A549 (cell line): ENCODE results near the gene SLC22A23. TPM values are rescaled to one million over a fixed set of nuclear protein-coding genes. Genes with fewer than 3 reads are reported as not detected.

ENCODE experiments used
- ATAC-seq, 2 experiments: fragments of 200-7000 bp in 1 of 2; fragments of >200 bp in 1 of 2; cut with Nextera tagmentation in 1 of 2; cut with Tn5 transposase in 1 of 2; 3 replicates each; pipeline versions ENCODE4 v1.8.0 to v1.9.1; 2018 to 2020; ENCODE audit warnings: mild to moderate bottlenecking in 1 of 2, moderate library complexity in 1 of 2
- CTCF ChIA-PET: fragments of 300-600 bp; sonication (Branson Sonifier 250); formaldehyde crosslinking; extraction: SDS; loops from one replicate; lab custom pipeline; 2021; ENCODE audit warnings: antibody characterized with exemption, inconsistent platforms; lab: Yijun Ruan, JAX
- POLR2A ChIA-PET: fragments of 350-600 bp; formaldehyde crosslinking; extraction: SDS; loops from one replicate; lab custom pipeline; 2021; ENCODE audit warnings: antibody characterized with exemption, inconsistent platforms; lab: Yijun Ruan, JAX
- DNase-seq, 2 experiments: peaks; one replicate each; pipeline versions ENCODE4 v3.0.0 to v3.0.0-alpha.2; 2011 to 2016; ENCODE audit warnings: low read depth in 1 of 2, low spot score in 1 of 2
- FAIRE-seq: peaks from 2 replicates; lab custom pipeline; 2011; peaks lifted over from hg19 to GRCh38; lab: Jason Lieb, UNC
- H3K27ac ChIP-seq, 2 experiments: fragments of >200 bp; sonication (Bioruptor Twin); formaldehyde crosslinking; 3 replicates each; pipeline ENCODE4 v1.5.1; 2016 to 2017
- H3K4me1 ChIP-seq: fragments of >200 bp; sonication (Bioruptor Twin); formaldehyde crosslinking; 3 replicates; pipeline ENCODE4 v1.6.1; 2016
- H3K4me2 ChIP-seq: fragments of >200 bp; sonication (Bioruptor Twin); formaldehyde crosslinking; 3 replicates; pipeline ENCODE4 v1.6.1; 2016
- H3K4me3 ChIP-seq: fragments of >200 bp; sonication (Bioruptor Twin); formaldehyde crosslinking; 3 replicates; pipeline ENCODE4 v1.5.1; 2016
- H3K9me3 ChIP-seq: fragments of >200 bp; sonication (Bioruptor Twin); formaldehyde crosslinking; 3 replicates; pipeline ENCODE4 v1.6.1; 2016
- BCL3 ChIP-seq: fragments of >200 bp; sonication (Bioruptor Twin); formaldehyde crosslinking; IDR thresholded peaks from 3 replicates; pipeline ENCODE4 v1.6.1; 2016
- CEBPB ChIP-seq, 2 experiments: fragments of >200 bp in 1 of 2; sonication (Bioruptor Twin) in 1 of 2; formaldehyde crosslinking in 1 of 2; IDR thresholded peaks; 2 replicates each; pipeline ENCODE4 v1.6.1; 2012 to 2016
- CHD2 ChIP-seq: fragments of 150-350 bp; IDR thresholded peaks from 2 replicates; pipeline ENCODE4 v1.6.1; 2014; ENCODE audit warnings: low read length; ENCODE audit not compliant: partially characterized antibody
- EHMT2 ChIP-seq: fragments of 200-600 bp; sonication (generic); IDR thresholded peaks from 2 replicates; pipeline ENCODE4 v1.6.1; 2016; ENCODE audit warnings: antibody characterized with exemption, low read depth, mild to moderate bottlenecking, moderate library complexity
- ELK1 ChIP-seq: fragments of 150-350 bp; IDR thresholded peaks from 2 replicates; pipeline ENCODE4 v1.6.1; 2014; ENCODE audit warnings: low read depth, mild to moderate bottlenecking, low read length
- FOSB ChIP-seq: fragments of 250-450 bp; sonication (Bioruptor Pico); IDR thresholded peaks from 2 replicates; pipeline ENCODE4 v1.5.0; 2020; ENCODE audit warnings: mild to moderate bottlenecking, moderate library complexity
- FOSL2 ChIP-seq, 2 experiments: fragments of 450-650 bp in 1 of 2; fragments of >200 bp in 1 of 2; sonication (Bioruptor Twin) in 1 of 2; formaldehyde crosslinking; IDR thresholded peaks; 2 replicates each; pipeline versions ENCODE4 v1.5.0 to v1.6.1; 2016 to 2020; ENCODE audit warnings: mild to moderate bottlenecking in 1 of 2, moderate library complexity in 1 of 2
- HEYL ChIP-seq: fragments of 250-450 bp; sonication (Bioruptor Pico); IDR thresholded peaks from 2 replicates; pipeline ENCODE4 v1.8.0; 2021; ENCODE audit warnings: mild to moderate bottlenecking, moderate library complexity
- HOXB5 ChIP-seq: fragments of 250-450 bp; sonication (Bioruptor Pico); IDR thresholded peaks from 2 replicates; pipeline ENCODE4 v1.5.0; 2020; ENCODE audit warnings: mild to moderate bottlenecking, moderate library complexity
- KDM1A ChIP-seq: fragments of 200-600 bp; sonication (generic); IDR thresholded peaks from 2 replicates; pipeline ENCODE4 v1.6.1; 2016; ENCODE audit warnings: low read depth, mild to moderate bottlenecking
- KDM5A ChIP-seq: fragments of 200-600 bp; sonication (generic); IDR thresholded peaks from 2 replicates; pipeline ENCODE4 v1.6.1; 2016; ENCODE audit warnings: antibody characterized with exemption, mild to moderate bottlenecking
- NFE2L2 ChIP-seq: fragments of 150-350 bp; conservative IDR thresholded peaks from 2 replicates; pipeline ENCODE4 v1.6.1; 2014; ENCODE audit warnings: low read length
- NR3C1 ChIP-seq: fragments of >200 bp; sonication (Bioruptor Twin); formaldehyde crosslinking; IDR thresholded peaks from 3 replicates; pipeline ENCODE4 v1.6.1; 2017
- PHF8 ChIP-seq: fragments of 200-600 bp; sonication (generic); IDR thresholded peaks from 2 replicates; pipeline ENCODE4 v1.6.1; 2016; ENCODE audit warnings: low read depth, mild to moderate bottlenecking, antibody characterized with exemption, moderate library complexity, borderline replicate concordance
- POLR2AphosphoS2 ChIP-seq: conservative IDR thresholded peaks from 2 replicates; pipeline ENCODE4 v1.6.1; 2012; ENCODE audit warnings: low read length, improper control_type of control experiment, inconsistent platforms
- RAD21 ChIP-seq, 2 experiments: fragments of >200 bp in 1 of 2; sonication (Bioruptor Twin) in 1 of 2; formaldehyde crosslinking in 1 of 2; IDR thresholded peaks in 1 of 2; conservative IDR thresholded peaks in 1 of 2; 2 replicates in 1 of 2; 3 replicates in 1 of 2; pipeline ENCODE4 v1.6.1; 2012 to 2018; ENCODE audit warnings: inconsistent platforms in 1 of 2
- RCOR1 ChIP-seq: fragments of 150-350 bp; IDR thresholded peaks from 2 replicates; pipeline ENCODE4 v1.6.1; 2014; ENCODE audit warnings: antibody characterized with exemption, low read length, low read depth
- REST ChIP-seq: fragments of 200-600 bp; sonication (generic); IDR thresholded peaks from 2 replicates; pipeline ENCODE4 v1.6.1; 2016; ENCODE audit warnings: antibody characterized with exemption, mild to moderate bottlenecking, moderate library complexity
- RNF2 ChIP-seq: fragments of 200-600 bp; sonication (generic); IDR thresholded peaks from 2 replicates; pipeline ENCODE4 v1.6.1; 2016; ENCODE audit warnings: low read depth, mild to moderate bottlenecking, antibody characterized with exemption, moderate library complexity, borderline replicate concordance
- SMC3 ChIP-seq: fragments of >200 bp; sonication (Bioruptor Twin); formaldehyde crosslinking; IDR thresholded peaks from 3 replicates; pipeline ENCODE4 v1.6.1; 2018; ENCODE audit warnings: inconsistent platforms
- TFCP2L1 ChIP-seq: fragments of 250-450 bp; sonication (Bioruptor Pico); IDR thresholded peaks from 2 replicates; pipeline ENCODE4 v1.5.0; 2021; ENCODE audit warnings: mild to moderate bottlenecking
- ZFP36 ChIP-seq: fragments of 450-650 bp; IDR thresholded peaks from 2 replicates; pipeline ENCODE4 v1.6.1; 2014; ENCODE audit warnings: borderline replicate concordance; ENCODE audit not compliant: partially characterized antibody
- WGBS: methylation state at CpG from one replicate; pipeline ENCODE4 v1.1.6; 2017; ENCODE audit errors: missing lambda C conversion rate; 5-methylcytosine and 5-hydroxymethylcytosine counted together
- polyA plus RNA-seq, 4 experiments: library from polyadenylated mRNA; depleted of rRNA in 3 of 4; stranded (reverse); fragments of >200 nt; fragmentation: RNase III in 1 of 4; extraction: RNeasy Plus Mini Kit Qiagen cat#74134 plus additional on column Dnase treatment in 1 of 4; gene quantifications; 2 replicates in 3 of 4; 3 replicates in 1 of 4; pipeline ENCODE4 v1.2.3, GENCODE V29; 2011 to 2017

Gene SLC22A23
- polyA plus RNA-seq, 2 of the 4 experiments (the other 2 are of a cell fraction), result 4.4 to 6.2 TPM

- Histone ChIP-seq H3K4me2 (no peak overlapping the region), H3K27ac (no peak overlapping the region), H3K4me1 (no peaks in the 10 kb centered on the region), H3K9me3 (no peaks in the 10 kb centered on the region), H3K4me3 (no peak overlapping the region)
- DNase-seq (no peak), FAIRE-seq (no peak), ATAC-seq (no peak)
- TF ChIP-seq ZFP36, result no peak
- TF ChIP-seq NR3C1, result no peak
- no peak for TF ChIP-seq CHD2
- no peak for TF ChIP-seq FOSL2 (IDR thresholded peaks at IDR 0.05)
- TF ChIP-seq FOSL2 (CRISPR knock-in tag; IDR thresholded peaks at IDR 0.05), result no peak
- TF ChIP-seq HOXB5 (CRISPR knock-in tag), result no peak
- no peak for TF ChIP-seq ELK1
- TF ChIP-seq KDM1A, result no peak
- TF ChIP-seq RNF2, result no peak
- no peak for TF ChIP-seq PHF8
- no peak for TF ChIP-seq RAD21 (conservative IDR thresholded peaks at IDR 0.05 in 1 of 2, IDR thresholded peaks at IDR 0.05 in 1 of 2)
- no peak for TF ChIP-seq EHMT2
- no peak for TF ChIP-seq POLR2AphosphoS2
- no peak for TF ChIP-seq NFE2L2
- no peak for TF ChIP-seq KDM5A
- ChIA-PET CTCF (interaction anchor here (1.8 to 5.8 kb wide), 2 partner anchors 15 to 78 kb away, joined by 5 to 50 read pairs; partner anchors contain the start of gene TUBB2A), POLR2A (no interaction called here)
- 57% methylated on average over 2 of the region's 2 CpGs for WGBS
Observed at GRCh38 chr6:3235486-3235885, 221.4 kb downstream of the SLC22A23 start.

- TF ChIP-seq CEBPB (IDR thresholded peaks at IDR 0.05) (no peak), ELK1 (no peak), RNF2 (no peak), FOSB (CRISPR knock-in tag) (no peak), RAD21 (conservative IDR thresholded peaks at IDR 0.05 in 1 of 2, IDR thresholded peaks at IDR 0.05 in 1 of 2) (no peak)
- DNase-seq (no peak), FAIRE-seq (no peak), ATAC-seq (no peak)
- H3K4me2 ChIP-seq, result no peak overlapping the region
- no peak overlapping the region for H3K27ac ChIP-seq
- POLR2A ChIA-PET, result no interaction called here
- 91% methylated on average over 3 of the region's 3 CpGs for WGBS
- no peak overlapping the region for H3K4me3 ChIP-seq
- peaks cover 7% of the 10 kb centered on the region; the same call in 2 of the 3 replicates for H3K4me1 ChIP-seq
- CTCF ChIA-PET, result interaction anchor here (0.5 to 2.3 kb wide), 3 partner anchors 17 to 107 kb away, joined by 3 to 6 read pairs (median 3); no protein-coding TSS in a partner anchor
- no peaks in the 10 kb centered on the region for H3K9me3 ChIP-seq
Observed at GRCh38 chr6:3233904-3234303, 222.9 kb downstream of the SLC22A23 start.

GRCh38 chr6:3233321-3233720 is 223.5 kb downstream of the SLC22A23 start:
- ATAC-seq (no peak), FAIRE-seq (no peak), DNase-seq (no peak)
- no peak overlapping the region for H3K4me3 ChIP-seq
- H3K4me2 ChIP-seq, result no peak overlapping the region
- no peak overlapping the region for H3K27ac ChIP-seq
- POLR2A ChIA-PET, result no interaction called here
- CTCF ChIA-PET, result interaction anchor here (0.5 to 2.3 kb wide), 3 partner anchors 18 to 107 kb away, joined by 3 to 6 read pairs (median 3); no protein-coding TSS in a partner anchor
- H3K4me1 ChIP-seq, result peaks cover 7% of the 10 kb centered on the region; the same call in 2 of the 3 replicates
- 84% methylated on average over 3 of the region's 3 CpGs for WGBS
- no peaks in the 10 kb centered on the region for H3K9me3 ChIP-seq
- TF ChIP-seq HOXB5 (CRISPR knock-in tag) (no peak), TFCP2L1 (CRISPR knock-in tag) (no peak), FOSL2 (IDR thresholded peaks at IDR 0.05) (no peak), FOSL2 (CRISPR knock-in tag; IDR thresholded peaks at IDR 0.05) (no peak), BCL3 (no peak), SMC3 (no peak), HEYL (no peak), PHF8 (no peak), REST (no peak), RCOR1 (no peak), RNF2 (no peak), NR3C1 (no peak)
